DOHH2 (cell line): ENCODE measurements around the gene IQSEC3.
"Not testable (repeated sequence)": the region's sequence is repeated elsewhere in the genome, so short reads cannot be mapped to it uniquely, and the experiment has no call there.

Experiments used
- EZH2phosphoT487 ChIP-seq: fragments of 200-600 bp; sonication (generic); IDR thresholded peaks from 2 replicates; pipeline ENCODE4 v1.6.1; 2017; ENCODE audit warnings: borderline replicate concordance, mild to moderate bottlenecking, antibody characterized with exemption, low read length, moderate library complexity, mixed read lengths
- TF ChIP-seq, protein P1 (sequence below): fragments of 200-600 bp; sonication (generic); IDR thresholded peaks from one replicate; pipeline ENCODE4 v1.5.1; 2014; ENCODE audit warnings: antibody characterized with exemption, mild to moderate bottlenecking, low read depth, low read length; ENCODE audit not compliant: poor library complexity, severe bottlenecking

DNA sequence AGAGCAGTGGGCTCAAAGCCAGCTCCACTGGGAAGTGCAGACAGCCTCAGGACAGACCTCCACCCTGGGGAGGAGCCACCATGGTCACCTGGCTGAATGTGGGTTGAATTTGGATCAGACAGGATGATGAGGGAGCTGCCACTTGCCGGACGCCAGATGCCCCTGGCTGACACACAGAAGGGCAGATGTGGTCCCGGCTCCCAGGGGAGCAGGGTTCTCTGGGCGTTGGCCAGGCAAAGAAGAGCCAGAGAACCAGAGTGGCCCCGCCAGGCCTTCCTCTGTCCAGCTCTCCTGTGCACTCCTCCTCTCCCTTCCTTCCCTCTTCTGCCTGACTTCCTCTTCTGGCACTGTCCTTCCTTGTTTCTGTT, 20.6 kb upstream of the IQSEC3 start:
- TF ChIP-seq, protein P1, sequence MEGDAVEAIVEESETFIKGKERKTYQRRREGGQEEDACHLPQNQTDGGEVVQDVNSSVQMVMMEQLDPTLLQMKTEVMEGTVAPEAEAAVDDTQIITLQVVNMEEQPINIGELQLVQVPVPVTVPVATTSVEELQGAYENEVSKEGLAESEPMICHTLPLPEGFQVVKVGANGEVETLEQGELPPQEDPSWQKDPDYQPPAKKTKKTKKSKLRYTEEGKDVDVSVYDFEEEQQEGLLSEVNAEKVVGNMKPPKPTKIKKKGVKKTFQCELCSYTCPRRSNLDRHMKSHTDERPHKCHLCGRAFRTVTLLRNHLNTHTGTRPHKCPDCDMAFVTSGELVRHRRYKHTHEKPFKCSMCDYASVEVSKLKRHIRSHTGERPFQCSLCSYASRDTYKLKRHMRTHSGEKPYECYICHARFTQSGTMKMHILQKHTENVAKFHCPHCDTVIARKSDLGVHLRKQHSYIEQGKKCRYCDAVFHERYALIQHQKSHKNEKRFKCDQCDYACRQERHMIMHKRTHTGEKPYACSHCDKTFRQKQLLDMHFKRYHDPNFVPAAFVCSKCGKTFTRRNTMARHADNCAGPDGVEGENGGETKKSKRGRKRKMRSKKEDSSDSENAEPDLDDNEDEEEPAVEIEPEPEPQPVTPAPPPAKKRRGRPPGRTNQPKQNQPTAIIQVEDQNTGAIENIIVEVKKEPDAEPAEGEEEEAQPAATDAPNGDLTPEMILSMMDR: not testable (repeated sequence)
- TF ChIP-seq EZH2phosphoT487: not testable (repeated sequence)
